SU-DHL-6 (cell line): ENCODE measurements around the gene RNGTT.

Source experiments
- H2AFZ ChIP-seq: fragments of 200-600 bp; sonication (generic); 2 replicates; pipeline ENCODE4 v1.6.1; 2014; ENCODE audit warnings: low read depth, mild to moderate bottlenecking, moderate library complexity, mixed read lengths, antibody characterized with exemption, low read length; ENCODE audit not compliant: severe bottlenecking
- H3F3A ChIP-seq: fragments of 200-600 bp; shearing (Covaris generic); 2 replicates; pipeline ENCODE4 v1.6.0; 2016; ENCODE audit warnings: antibody characterized with exemption, mild to moderate bottlenecking; ENCODE audit not compliant: insufficient read depth
- H3K27ac ChIP-seq: fragments of 200-600 bp; sonication (generic); 2 replicates; pipeline ENCODE4 v1.5.1; 2016; ENCODE audit warnings: low read depth, mild to moderate bottlenecking, low read length, moderate library complexity, mixed read lengths
- H3K27me3 ChIP-seq: fragments of 200-600 bp; sonication (generic), shearing (Covaris generic); 2 replicates; pipeline ENCODE4 v1.6.0; 2014; ENCODE audit warnings: mild to moderate bottlenecking, low read length
- H3K36me3 ChIP-seq: fragments of 200-600 bp; sonication (generic); 2 replicates; pipeline ENCODE4 v1.6.1; 2014; ENCODE audit warnings: mild to moderate bottlenecking, low read length, mixed read lengths
- H3K4me2 ChIP-seq: fragments of 300-600, 200-600 bp; shearing (Covaris generic), sonication (generic); 2 replicates; pipeline ENCODE4 v1.6.0; 2014; ENCODE audit warnings: low read length, low read depth, mild to moderate bottlenecking; ENCODE audit not compliant: poor library complexity, severe bottlenecking
- H3K4me3 ChIP-seq: fragments of 200-600 bp; sonication (generic); 2 replicates; pipeline ENCODE4 v1.5.1; 2014; ENCODE audit warnings: antibody characterized with exemption, low read length, mild to moderate bottlenecking, mixed read lengths; ENCODE audit not compliant: insufficient read depth, poor library complexity, severe bottlenecking
- H3K79me2 ChIP-seq: fragments of 200-600 bp; sonication (generic); 2 replicates; pipeline ENCODE4 v1.6.1; 2014; ENCODE audit warnings: mild to moderate bottlenecking, low read length, moderate library complexity; ENCODE audit not compliant: insufficient read depth
- H3K9ac ChIP-seq: fragments of 200-600 bp; sonication (generic); 2 replicates; pipeline ENCODE4 v1.7.0; 2014; ENCODE audit warnings: mild to moderate bottlenecking, low read length
- H3K9me2 ChIP-seq: fragments of 200-600 bp; sonication (generic); replicated peaks from 2 replicates; pipeline ENCODE4 v1.6.1; 2014; ENCODE audit warnings: low read length; ENCODE audit not compliant: insufficient read depth
- H3K9me3 ChIP-seq: fragments of 200-600 bp; sonication (generic); 2 replicates; pipeline ENCODE4 v1.6.1; 2014; ENCODE audit warnings: low read length, mixed read lengths; ENCODE audit not compliant: insufficient read depth
- H4K20me1 ChIP-seq: fragments of 200-600 bp; sonication (generic); 2 replicates; pipeline ENCODE4 v1.6.1; 2014; ENCODE audit warnings: low read depth, mild to moderate bottlenecking, antibody characterized with exemption, low read length, moderate library complexity, mixed read lengths
- EZH2phosphoT487 ChIP-seq: fragments of 200-600 bp; sonication (generic), shearing (Covaris generic); conservative IDR thresholded peaks from 2 replicates; pipeline ENCODE4 v1.6.1; 2018; ENCODE audit warnings: mild to moderate bottlenecking, antibody characterized with exemption, low read length, moderate library complexity, mixed read lengths
- TF ChIP-seq, protein P1 (sequence below): fragments of 200-600 bp; sonication (generic); IDR thresholded peaks from one replicate; pipeline ENCODE4 v1.5.1; 2017; ENCODE audit warnings: antibody characterized with exemption, mild to moderate bottlenecking, low read length, moderate library complexity; ENCODE audit not compliant: insufficient read depth, poor library complexity, severe bottlenecking

RNGTT gene

DNA sequence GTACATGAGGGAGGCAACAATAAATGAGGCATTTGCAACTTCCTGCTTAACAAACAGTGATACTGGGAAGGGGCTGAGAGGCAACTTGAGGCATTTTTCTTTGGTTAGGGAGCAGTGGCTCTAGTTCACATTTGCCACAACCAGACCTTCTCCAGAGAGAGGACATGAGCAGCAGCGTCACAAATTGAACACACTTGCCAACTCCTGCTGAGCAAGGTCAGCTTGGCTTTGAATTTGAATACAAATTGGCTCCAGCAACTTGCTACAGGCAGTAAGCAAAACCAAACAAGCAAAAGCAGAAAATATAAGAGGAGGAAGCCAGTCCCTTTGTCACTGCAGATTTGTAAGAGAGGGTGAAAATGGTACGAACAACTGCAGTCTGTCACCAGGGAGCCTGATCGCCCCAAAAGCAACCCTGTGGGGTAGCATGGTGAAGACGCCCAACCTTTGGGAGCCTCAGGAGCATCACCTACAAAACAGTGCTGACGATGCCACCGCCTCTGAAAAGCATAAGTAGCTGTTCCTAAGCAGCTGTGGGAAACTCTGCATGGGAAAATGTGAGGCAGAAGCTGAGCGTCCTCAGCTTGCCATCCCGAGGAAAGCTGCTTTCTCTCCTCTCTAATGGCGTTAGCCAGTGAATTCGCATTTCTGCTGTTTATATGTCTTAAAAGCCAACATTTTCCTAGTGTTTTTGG is 378.7 kb downstream of the RNGTT start:
- Histone ChIP-seq H3F3A (no peaks in the 10 kb centered on the region), H3K27ac (no peak overlapping the region), H3K9me3 (no peaks in the 10 kb centered on the region), H3K9ac (no peak overlapping the region), H3K4me2 (no peak overlapping the region), H3K27me3 (no peaks in the 10 kb centered on the region), H3K4me3 (no peak overlapping the region), H3K36me3 (no peaks in the 10 kb centered on the region), H3K79me2 (no peaks in the 10 kb centered on the region), H4K20me1 (no peaks in the 10 kb centered on the region), H3K9me2 (no peaks in the 10 kb centered on the region), H2AFZ (no peak overlapping the region)
- TF ChIP-seq, protein P1, sequence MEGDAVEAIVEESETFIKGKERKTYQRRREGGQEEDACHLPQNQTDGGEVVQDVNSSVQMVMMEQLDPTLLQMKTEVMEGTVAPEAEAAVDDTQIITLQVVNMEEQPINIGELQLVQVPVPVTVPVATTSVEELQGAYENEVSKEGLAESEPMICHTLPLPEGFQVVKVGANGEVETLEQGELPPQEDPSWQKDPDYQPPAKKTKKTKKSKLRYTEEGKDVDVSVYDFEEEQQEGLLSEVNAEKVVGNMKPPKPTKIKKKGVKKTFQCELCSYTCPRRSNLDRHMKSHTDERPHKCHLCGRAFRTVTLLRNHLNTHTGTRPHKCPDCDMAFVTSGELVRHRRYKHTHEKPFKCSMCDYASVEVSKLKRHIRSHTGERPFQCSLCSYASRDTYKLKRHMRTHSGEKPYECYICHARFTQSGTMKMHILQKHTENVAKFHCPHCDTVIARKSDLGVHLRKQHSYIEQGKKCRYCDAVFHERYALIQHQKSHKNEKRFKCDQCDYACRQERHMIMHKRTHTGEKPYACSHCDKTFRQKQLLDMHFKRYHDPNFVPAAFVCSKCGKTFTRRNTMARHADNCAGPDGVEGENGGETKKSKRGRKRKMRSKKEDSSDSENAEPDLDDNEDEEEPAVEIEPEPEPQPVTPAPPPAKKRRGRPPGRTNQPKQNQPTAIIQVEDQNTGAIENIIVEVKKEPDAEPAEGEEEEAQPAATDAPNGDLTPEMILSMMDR = no peak
- no peak for TF ChIP-seq EZH2phosphoT487

DNA sequence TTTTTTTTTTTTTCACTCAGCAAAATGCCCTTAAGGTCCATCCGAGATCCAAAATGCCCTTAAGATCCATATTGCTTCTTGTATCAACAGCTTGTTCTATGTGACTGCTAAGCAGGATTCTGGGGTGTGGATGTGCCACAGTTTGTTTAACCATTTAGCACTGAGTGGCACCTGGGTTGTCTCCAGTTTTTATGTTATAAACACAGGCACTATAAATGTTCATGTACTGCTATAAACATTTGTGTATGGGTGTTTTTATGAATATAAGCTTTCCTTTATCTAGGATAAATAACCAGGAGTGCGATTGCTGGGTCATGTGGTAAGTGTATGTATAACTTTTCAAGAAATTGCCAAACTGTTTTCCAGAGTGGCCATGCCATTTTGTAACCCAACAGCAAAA is 386.0 kb downstream of the RNGTT start:
- TF ChIP-seq EZH2phosphoT487 = no peak
- TF ChIP-seq, protein P1 = no peak
- Histone ChIP-seq H3F3A (no peaks in the 10 kb centered on the region), H3K36me3 (no peaks in the 10 kb centered on the region), H4K20me1 (no peaks in the 10 kb centered on the region), H3K4me3 (no peak overlapping the region), H3K79me2 (no peaks in the 10 kb centered on the region), H3K9me2 (no peaks in the 10 kb centered on the region), H3K9me3 (no peaks in the 10 kb centered on the region), H3K27ac (no peak overlapping the region), H2AFZ (no peak overlapping the region), H3K9ac (no peak overlapping the region), H3K27me3 (no peaks in the 10 kb centered on the region), H3K4me2 (no peak overlapping the region)

- Histone ChIP-seq H3K4me2 (no peak overlapping the region), H3K36me3 (no peaks in the 10 kb centered on the region), H3K27me3 (no peaks in the 10 kb centered on the region), H3K9me2 (no peaks in the 10 kb centered on the region), H3F3A (no peaks in the 10 kb centered on the region), H3K9ac (no peak overlapping the region), H3K27ac (no peak overlapping the region), H3K79me2 (no peaks in the 10 kb centered on the region), H3K4me3 (no peak overlapping the region), H3K9me3 (no peaks in the 10 kb centered on the region; the same call in 1 of the 2 replicates), H4K20me1 (no peaks in the 10 kb centered on the region), H2AFZ (no peak overlapping the region)
- TF ChIP-seq, protein P1 = no peak
- no peak for TF ChIP-seq EZH2phosphoT487
Observed at GRCh38 chr6:88575536-88575935, 387.9 kb downstream of the RNGTT start.
